IMR-90 (cell line): Measurements from ENCODE around the gene SLC25A28. TPM values are rescaled to one million over a fixed set of nuclear protein-coding genes. Genes with fewer than 3 reads are reported as not detected.

Source experiments
- ATAC-seq: fragments of 200-7000 bp; cut with Tn5 transposase; 2 replicates; pipeline ENCODE4 v1.9.1; 2020; ENCODE audit warnings: low read depth, mild to moderate bottlenecking, moderate library complexity
- BruUV-seq: library from RNA; stranded (reverse); fragments of 400-500 nt; replicated peaks from 2 replicates; lab custom pipeline; 2021; lab: Mats Ljungman, UMichigan
- CTCF ChIA-PET: fragments of 300-600 bp; formaldehyde crosslinking; extraction: SDS; loops from one replicate; lab custom pipeline; 2021; ENCODE audit warnings: antibody characterized with exemption; lab: Yijun Ruan, JAX
- POLR2A ChIA-PET: fragments of 300-600 bp; sonication (Branson Sonifier 250); formaldehyde crosslinking; loops from one replicate; lab custom pipeline; 2022; ENCODE audit warnings: antibody characterized with exemption; ENCODE audit not compliant: unreplicated experiment; lab: Charles Lee
- DNase-seq: peaks from one replicate; pipeline ENCODE4 v3.0.0; 2013
- H2AFZ ChIP-seq: replicated peaks from 2 replicates; pipeline ENCODE3; 2013; ENCODE audit warnings: low read length, mild to moderate bottlenecking; ENCODE audit not compliant: poor library complexity
- H2AK5ac ChIP-seq: 2 replicates; pipeline ENCODE4 v1.6.1; 2013; ENCODE audit warnings: low read depth, low read length, inconsistent platforms
- H2AK9ac ChIP-seq: replicated peaks from 2 replicates; pipeline ENCODE3; 2013; ENCODE audit warnings: mild to moderate bottlenecking, low read depth, low read length, moderate library complexity; ENCODE audit not compliant: poor library complexity
- H2BK120ac ChIP-seq: 2 replicates; pipeline ENCODE4 v1.6.1; 2013; ENCODE audit warnings: low read depth, low read length, inconsistent platforms
- H2BK15ac ChIP-seq: 3 replicates; pipeline ENCODE4 v1.6.1; 2013; ENCODE audit warnings: low read depth, low read length, inconsistent platforms
- H2BK20ac ChIP-seq: 2 replicates; pipeline ENCODE4 v1.6.1; 2013; ENCODE audit warnings: low read depth, mild to moderate bottlenecking, inconsistent platforms, low read length, moderate library complexity
- H2BK5ac ChIP-seq: 2 replicates; pipeline ENCODE4 v1.6.1; 2013; ENCODE audit warnings: mild to moderate bottlenecking, low read depth, low read length, inconsistent platforms; ENCODE audit not compliant: poor library complexity, severe bottlenecking
- H3K14ac ChIP-seq: replicated peaks from 2 replicates; pipeline ENCODE4 v1.6.1; 2013; ENCODE audit warnings: low read depth, low read length, inconsistent platforms
- H3K18ac ChIP-seq: 2 replicates; pipeline ENCODE4 v1.6.1; 2013; ENCODE audit warnings: low read depth, low read length, control low read depth
- H3K23ac ChIP-seq: 2 replicates; pipeline ENCODE4 v1.6.1; 2013; ENCODE audit warnings: low read depth, low read length, inconsistent platforms
- H3K27ac ChIP-seq: 2 replicates; pipeline ENCODE4 v1.5.1; 2013; ENCODE audit warnings: mild to moderate bottlenecking, control low read depth, low read length; ENCODE audit not compliant: insufficient read depth
- H3K27me3 ChIP-seq: 2 replicates; pipeline ENCODE4 v1.6.1; 2013; ENCODE audit warnings: low read length; ENCODE audit not compliant: control insufficient read depth, insufficient read depth
- H3K36me3 ChIP-seq: 2 replicates; pipeline ENCODE4 v1.6.1; 2013; ENCODE audit warnings: low read length, mixed read lengths; ENCODE audit not compliant: control insufficient read depth, insufficient read depth
- H3K4ac ChIP-seq: 2 replicates; pipeline ENCODE4 v1.6.1; 2013; ENCODE audit warnings: low read depth, low read length, inconsistent platforms
- H3K4me1 ChIP-seq: 2 replicates; pipeline ENCODE4 v1.6.1; 2013; ENCODE audit warnings: low read length, mixed read lengths; ENCODE audit not compliant: control insufficient read depth, insufficient read depth
- H3K4me2 ChIP-seq: 2 replicates; pipeline ENCODE4 v1.6.1; 2013; ENCODE audit warnings: low read depth, mild to moderate bottlenecking, control low read depth, low read length, moderate library complexity
- H3K4me3 ChIP-seq: 2 replicates; pipeline ENCODE4 v1.5.1; 2013; ENCODE audit warnings: low read depth, mild to moderate bottlenecking, control low read depth, low read length, moderate library complexity; ENCODE audit not compliant: insufficient read depth
- H3K56ac ChIP-seq: 2 replicates; pipeline ENCODE4 v1.6.1; 2013; ENCODE audit warnings: low read length, inconsistent platforms; ENCODE audit not compliant: insufficient read depth; ENCODE audit errors: extremely low read depth
- H3K79me1 ChIP-seq, 2 experiments: 2 replicates each; pipeline ENCODE4 v1.6.1; 2013; ENCODE audit warnings: low read length in 2 of 2, inconsistent platforms in 1 of 2, low read depth in 1 of 2
- H3K9ac ChIP-seq: 2 replicates; pipeline ENCODE4 v1.6.1; 2013; ENCODE audit warnings: low read depth, low read length, control low read depth
- H3K9me1 ChIP-seq: 2 replicates; pipeline ENCODE4 v1.6.1; 2013; ENCODE audit warnings: low read length, inconsistent platforms; ENCODE audit not compliant: insufficient read depth
- H3K9me3 ChIP-seq: 2 replicates; pipeline ENCODE4 v1.6.1; 2013; ENCODE audit warnings: low read length; ENCODE audit not compliant: control insufficient read depth, insufficient read depth
- H4K20me1 ChIP-seq: 2 replicates; pipeline ENCODE4 v1.6.1; 2013; ENCODE audit warnings: low read length, inconsistent platforms; ENCODE audit not compliant: insufficient read depth
- H4K5ac ChIP-seq: 2 replicates; pipeline ENCODE4 v1.6.1; 2013; ENCODE audit warnings: mild to moderate bottlenecking, low read depth, low read length, control low read depth
- H4K8ac ChIP-seq, 2 experiments: 2 replicates each; pipeline ENCODE4 v1.6.1; 2013; ENCODE audit warnings: low read depth in 2 of 2, low read length in 2 of 2, control low read depth in 1 of 2, inconsistent platforms in 1 of 2
- H4K91ac ChIP-seq: 2 replicates; pipeline ENCODE4 v1.6.1; 2013; ENCODE audit warnings: low read depth, low read length, inconsistent platforms; ENCODE audit not compliant: insufficient read depth
- CEBPB ChIP-seq: IDR thresholded peaks from 2 replicates; pipeline ENCODE4 v1.6.1; 2012; ENCODE audit warnings: low read depth, low read length, improper control_type of control experiment
- CTCF ChIP-seq: conservative IDR thresholded peaks from 2 replicates; pipeline ENCODE4 v1.5.1; 2012; ENCODE audit warnings: mild to moderate bottlenecking, low read depth, low read length, improper control_type of control experiment
- FOS ChIP-seq: fragments of 150-350 bp; IDR thresholded peaks from 2 replicates; pipeline ENCODE4 v1.6.1; 2016; ENCODE audit warnings: low read depth, low read length
- MAZ ChIP-seq: IDR thresholded peaks from 2 replicates; pipeline ENCODE4 v1.6.1; 2012; ENCODE audit warnings: low read depth, mild to moderate bottlenecking, low read length, improper control_type of control experiment, moderate library complexity, borderline replicate concordance
- NFE2L2 ChIP-seq: fragments of 150-350 bp; IDR thresholded peaks from 2 replicates; pipeline ENCODE4 v1.6.1; 2016; ENCODE audit warnings: low read depth, mild to moderate bottlenecking, low read length
- RAD21 ChIP-seq: IDR thresholded peaks from 2 replicates; pipeline ENCODE4 v1.6.1; 2012; ENCODE audit warnings: low read length, improper control_type of control experiment
- RCOR1 ChIP-seq: IDR thresholded peaks from 2 replicates; pipeline ENCODE4 v1.6.1; 2012; ENCODE audit warnings: mild to moderate bottlenecking, low read length, improper control_type of control experiment; ENCODE audit not compliant: insufficient replicate concordance
- RFX5 ChIP-seq: IDR thresholded peaks from 2 replicates; pipeline ENCODE4 v1.8.0; 2012; ENCODE audit warnings: low read depth, mild to moderate bottlenecking, low read length, moderate library complexity
- WGBS, 2 experiments: methylation state at CpG; one replicate each; pipeline versions ENCODE4 v1.1.5 to v1.1.7; 2013; ENCODE audit warnings: missing lambda C conversion rate in 2 of 2; ENCODE audit not compliant: insufficient read length in 1 of 2; ENCODE audit errors: extremely low coverage in 2 of 2; 5-methylcytosine and 5-hydroxymethylcytosine counted together
- dilution Hi-C: fragments of 300-500 bp; cut with HindIII; formaldehyde crosslinking; loops from one replicate; pipeline ENCODE4 v1.14.3; 2018; ENCODE audit warnings: low sequenced_read_pairs; ENCODE audit not compliant: unreplicated experiment
- in situ Hi-C: fragments of 300-500 bp; cut with MboI; formaldehyde crosslinking; loops from 3 replicates; pipeline ENCODE4 v1.14.3; 2019; ENCODE audit warnings: low sequenced_read_pairs, inconsistent platforms, mixed read lengths
- intact Hi-C: fragments of 100-400 bp; cut with micrococcal nuclease; formaldehyde crosslinking; loops from 2 replicates; pipeline ENCODE4 v1.10.0; 2022
- polyA plus RNA-seq, 3 experiments: library from polyadenylated mRNA; depleted of rRNA; stranded (reverse); fragments of >200 nt; gene quantifications; 2 replicates each; pipeline ENCODE4 v1.2.3, GENCODE V29; 2012; ENCODE audit warnings: low replicate concordance in 1 of 3
- total RNA-seq: library from RNA; depleted of rRNA; stranded (reverse); fragments of >200 nt; gene quantifications from 2 replicates; pipeline ENCODE4 v1.2.3, GENCODE V29; 2012

Gene SLC25A28
- total and polyA plus RNA-seq, 2 of the 4 experiments (the other 2 are of a cell fraction) = 13.1 to 29.8 TPM

- Histone ChIP-seq H2AK9ac (no peak overlapping the region), H4K8ac (no peak overlapping the region), H2BK15ac (no peak overlapping the region), H4K5ac (no peak overlapping the region), H4K91ac (no peak overlapping the region), H3K56ac (no peak overlapping the region), H4K20me1 (no peaks in the 10 kb centered on the region), H3K27me3 (peaks cover 22% of the 10 kb centered on the region), H3K4me1 (no peaks in the 10 kb centered on the region), H3K4me2 (no peak overlapping the region), H2AK5ac (no peak overlapping the region), H3K9me1 (no peaks in the 10 kb centered on the region), H3K36me3 (no peaks in the 10 kb centered on the region), H2AFZ (no peak overlapping the region), H3K79me1 (no peaks in the 10 kb centered on the region), H2BK5ac (no peak overlapping the region), H3K4ac (no peak overlapping the region), H3K27ac (no peak overlapping the region), H2BK20ac (no peak overlapping the region), H3K4me3 (no peak overlapping the region), H3K9me3 (no peaks in the 10 kb centered on the region), H3K18ac (no peak overlapping the region), H2BK120ac (no peak overlapping the region), H3K14ac (no peak overlapping the region), H3K9ac (no peak overlapping the region), H3K23ac (no peak overlapping the region)
- ATAC-seq (no peak), DNase-seq (no peak)
- intact Hi-C loops (no loop called here), dilution Hi-C loops (no loop called here), in situ Hi-C loops (no loop called here)
- ChIA-PET CTCF (interaction anchor here (0.6 to 1.6 kb wide), 2 partner anchors 15 to 161 kb away, joined by 3 to 4 read pairs; no protein-coding TSS in a partner anchor), POLR2A (no interaction called here)
- no TSS peak for BruUV-seq
- TF ChIP-seq MAZ (no peak), CEBPB (no peak), RAD21 (no peak), RCOR1 (no peak), CTCF (no peak), RFX5 (no peak), NFE2L2 (no peak), FOS (no peak)
- 29% methylated on average over 2 of the region's 6 CpGs; no CpG with 5 or more reads in 1 of the 2 experiments for WGBS, 2 experiments
Measured at GRCh38 chr10:99595770-99596465, 24.3 kb downstream of the SLC25A28 start.
